Hematopoietic multipotent progenitor cell treated with erythropoietin and hydrocortisone succinate and interleukin-3 and kit ligand, for 4 days (in vitro differentiated cells): ENCODE data around the gene NTPCR.
"Not testable (repeated sequence)": the region's sequence is repeated elsewhere in the genome, so short reads cannot be mapped to it uniquely, and the experiment has no call there.

Experiments
- DNase-seq: peaks from one replicate; pipeline ENCODE4 v3.0.0-alpha.2; 2015

Gene NTPCR

GRCh38 chr1:232950197-232951176 is at the start of gene NTPCR:
Gene NTPCR, plus strand, starts transcription at chr1:232950611. Its CDS starts 100 bp downstream, at chr1:232950711.
- peak; percentile 97 for DNase-seq

GRCh38 chr1:232900818-232901217 is 49.6 kb upstream of the NTPCR start:
- no peak for DNase-seq

GRCh38 chr1:232901255-232901654 is 49.2 kb upstream of the NTPCR start:
- no peak for DNase-seq

GRCh38 chr1:232902774-232903350 is 47.5 kb upstream of the NTPCR start:
- no peak for DNase-seq

- no peak for DNase-seq
Measured at GRCh38 chr1:232904131-232904530, 46.3 kb upstream of the NTPCR start.

GRCh38 chr1:232904566-232904965 is 45.8 kb upstream of the NTPCR start:
- peak; percentile 75 for DNase-seq

GRCh38 chr1:232905331-232906034 is 44.9 kb upstream of the NTPCR start:
- peak; percentile 51 for DNase-seq

GRCh38 chr1:232906441-232906840 is 44.0 kb upstream of the NTPCR start:
- no peak for DNase-seq

GRCh38 chr1:232908831-232909230 is 41.6 kb upstream of the NTPCR start:
- no peak for DNase-seq

- peak; percentile 49 for DNase-seq
Measured at GRCh38 chr1:232909752-232910151, 40.7 kb upstream of the NTPCR start.

GRCh38 chr1:232911027-232911599 is 39.3 kb upstream of the NTPCR start:
- DNase-seq: no peak

GRCh38 chr1:232912845-232913580 is 37.4 kb upstream of the NTPCR start:
- DNase-seq: no peak

- not testable (repeated sequence) for DNase-seq
Measured at GRCh38 chr1:232914271-232914670, 36.1 kb upstream of the NTPCR start.

- no peak for DNase-seq
Measured at GRCh38 chr1:232915212-232915611, 35.2 kb upstream of the NTPCR start.

- DNase-seq: no peak
Measured at GRCh38 chr1:232917053-232917452, 33.4 kb upstream of the NTPCR start.

GRCh38 chr1:232921381-232921780 is 29.0 kb upstream of the NTPCR start:
- no peak for DNase-seq

- DNase-seq: peak; percentile 46
Measured at GRCh38 chr1:232922485-232922884, 27.9 kb upstream of the NTPCR start.

GRCh38 chr1:232923739-232924386 is 26.5 kb upstream of the NTPCR start:
- DNase-seq: peak; percentile 47

- DNase-seq: no peak
Measured at GRCh38 chr1:232924874-232925273, 25.5 kb upstream of the NTPCR start.

- no peak for DNase-seq
Measured at GRCh38 chr1:232925421-232926220, 24.8 kb upstream of the NTPCR start.

GRCh38 chr1:232927166-232927565 is 23.2 kb upstream of the NTPCR start:
- DNase-seq: not testable (repeated sequence)
